HUES64 (cell line): ENCODE data around the gene RPL27A. TPM values are rescaled to one million over a fixed set of nuclear protein-coding genes. Genes with fewer than 3 reads are reported as not detected.

ENCODE experiments used
- H3K27ac ChIP-seq: 2 replicates; pipeline ENCODE4 v1.7.0; 2013; ENCODE audit warnings: low read depth, low read length, inconsistent platforms
- H3K27me3 ChIP-seq: 2 replicates; pipeline ENCODE4 v1.6.1; 2013; ENCODE audit warnings: mild to moderate bottlenecking, low read length; ENCODE audit not compliant: insufficient read depth
- H3K36me3 ChIP-seq: 2 replicates; pipeline ENCODE4 v1.6.1; 2013; ENCODE audit warnings: mild to moderate bottlenecking, low read length; ENCODE audit not compliant: insufficient read depth
- H3K4me1 ChIP-seq: 2 replicates; pipeline ENCODE4 v1.6.1; 2013; ENCODE audit warnings: mild to moderate bottlenecking, low read length, moderate library complexity; ENCODE audit not compliant: insufficient read depth
- H3K4me3 ChIP-seq: 2 replicates; pipeline ENCODE4 v1.5.1; 2013; ENCODE audit warnings: mild to moderate bottlenecking, low read length, moderate library complexity
- H3K9ac ChIP-seq: 2 replicates; pipeline ENCODE4 v1.6.1; 2013; ENCODE audit warnings: mild to moderate bottlenecking, low read depth, low read length
- H3K9me3 ChIP-seq: 2 replicates; pipeline ENCODE4 v1.6.1; 2013; ENCODE audit warnings: low read depth, low read length; ENCODE audit not compliant: insufficient read depth
- WGBS: fragments of 150-250, 120-280 bp; methylation state at CpG from one replicate; pipeline ENCODE4 v1.1.7; 2013; ENCODE audit warnings: missing lambda C conversion rate; 5-methylcytosine and 5-hydroxymethylcytosine counted together
- polyA plus RNA-seq, 2 experiments: library from polyadenylated mRNA; stranded (reverse); fragments of 50-300 nt; gene quantifications; one replicate each; pipeline ENCODE4 v1.2.3, GENCODE V29; 2013

Gene RPL27A
- 2,634 TPM for polyA plus RNA-seq (2013, experiment 1 of 2)
- polyA plus RNA-seq (2013, experiment 2 of 2), result 2,792 TPM

GRCh38 chr11:8682303-8683114 is at the start of gene RPL27A, which contains the start of gene TRIM66:
RPL27A (plus strand) TSS chr11:8682792; CDS start chr11:8682814, 22 bp downstream.
TRIM66 (minus strand) TSS chr11:8682665; CDS start chr11:8672274, 10,391 bp downstream.
- peaks cover 21% of the 10 kb centered on the region for H3K4me1 ChIP-seq
- peaks cover 45% of the 10 kb centered on the region for H3K36me3 ChIP-seq
- H3K9me3 ChIP-seq, result no peaks in the 10 kb centered on the region
- H3K27ac ChIP-seq, result peak within 1 kb of the TSS; percentile 99
- peak within 1 kb of the TSS; percentile 100 for H3K9ac ChIP-seq
- no peaks in the 10 kb centered on the region for H3K27me3 ChIP-seq
- peak within 1 kb of the TSS; percentile 97 for H3K4me3 ChIP-seq
- under 1% methylated on average over 67 of the region's 67 CpGs for WGBS

- Histone ChIP-seq H3K27me3 (no peaks in the 10 kb centered on the region), H3K9ac (no peak overlapping the region), H3K36me3 (peaks cover 8% of the 10 kb centered on the region; the same call in 1 of the 2 replicates), H3K27ac (no peak overlapping the region), H3K4me3 (no peak overlapping the region), H3K9me3 (no peaks in the 10 kb centered on the region), H3K4me1 (no peaks in the 10 kb centered on the region)
- WGBS, result 95% methylated on average over 6 of the region's 6 CpGs
These were observed 48.1 kb upstream of the RPL27A start for GRCh38 chr11:8634498-8634897.

GRCh38 chr11:8636127-8636526 is 46.5 kb upstream of the RPL27A start:
- Histone ChIP-seq H3K36me3 (peaks cover 8% of the 10 kb centered on the region; the same call in 1 of the 2 replicates), H3K9ac (no peak overlapping the region), H3K27ac (no peak overlapping the region), H3K4me1 (peaks cover 12% of the 10 kb centered on the region), H3K9me3 (no peaks in the 10 kb centered on the region), H3K27me3 (no peaks in the 10 kb centered on the region), H3K4me3 (no peak overlapping the region)
- 94% methylated on average over 2 of the region's 2 CpGs for WGBS

- Histone ChIP-seq H3K4me1 (peaks cover 15% of the 10 kb centered on the region), H3K36me3 (peaks cover 11% of the 10 kb centered on the region; the same call in 1 of the 2 replicates)
- WGBS, result 100% methylated on average over 3 of the region's 5 CpGs
These were observed 44.3 kb upstream of the RPL27A start for GRCh38 chr11:8638300-8638699.

GRCh38 chr11:8639655-8640054 is 42.9 kb upstream of the RPL27A start:
- Histone ChIP-seq H3K4me1 (peaks cover 15% of the 10 kb centered on the region), H3K4me3 (no peak overlapping the region), H3K9me3 (no peaks in the 10 kb centered on the region), H3K27ac (no peak overlapping the region), H3K9ac (no peak overlapping the region), H3K36me3 (peaks cover 11% of the 10 kb centered on the region; the same call in 1 of the 2 replicates), H3K27me3 (no peaks in the 10 kb centered on the region)
- 92% methylated on average over 3 of the region's 3 CpGs for WGBS

More at GRCh38 chr11:8638300-8638699, 44.3 kb upstream of the RPL27A start:
- no peak overlapping the region for H3K9ac ChIP-seq
- H3K9me3 ChIP-seq, result no peaks in the 10 kb centered on the region
- H3K27me3 ChIP-seq, result no peaks in the 10 kb centered on the region
- no peak overlapping the region for H3K4me3 ChIP-seq
- no peak overlapping the region for H3K27ac ChIP-seq

GRCh38 chr11:8640267-8640906 is 42.2 kb upstream of the RPL27A start:
- Histone ChIP-seq H3K27ac (no peak overlapping the region), H3K4me3 (no peak overlapping the region), H3K9ac (0 out of 2 replicates have a peak overlapping the region, but pooled peaks have one; percentile 41), H3K4me1 (peaks cover 15% of the 10 kb centered on the region), H3K27me3 (no peaks in the 10 kb centered on the region), H3K9me3 (no peaks in the 10 kb centered on the region), H3K36me3 (peaks cover 12% of the 10 kb centered on the region; the same call in 1 of the 2 replicates)
- 41% methylated on average over 5 of the region's 5 CpGs for WGBS

GRCh38 chr11:8641332-8641731 is 41.3 kb upstream of the RPL27A start:
- peaks cover 20% of the 10 kb centered on the region; the same call in 1 of the 2 replicates for H3K36me3 ChIP-seq
- 87% methylated on average over 2 of the region's 2 CpGs for WGBS

GRCh38 chr11:8642196-8642841 is 40.3 kb upstream of the RPL27A start:
- H3K36me3 ChIP-seq, result peaks cover 26% of the 10 kb centered on the region
- 92% methylated on average over 5 of the region's 5 CpGs for WGBS
- no peak overlapping the region for H3K27ac ChIP-seq

More at GRCh38 chr11:8641332-8641731, 41.3 kb upstream of the RPL27A start:
- Histone ChIP-seq H3K27ac (no peak overlapping the region), H3K9ac (no peak overlapping the region), H3K27me3 (no peaks in the 10 kb centered on the region), H3K9me3 (no peaks in the 10 kb centered on the region), H3K4me1 (peaks cover 15% of the 10 kb centered on the region), H3K4me3 (no peak overlapping the region)

GRCh38 chr11:8646873-8647272 is 35.7 kb upstream of the RPL27A start:
- Histone ChIP-seq H3K27ac (no peak overlapping the region), H3K36me3 (peaks cover 22% of the 10 kb centered on the region), H3K4me1 (no peaks in the 10 kb centered on the region), H3K9ac (no peak overlapping the region), H3K27me3 (no peaks in the 10 kb centered on the region), H3K9me3 (no peaks in the 10 kb centered on the region), H3K4me3 (no peak overlapping the region)
- WGBS, result 100% methylated on average over 2 of the region's 4 CpGs

More at GRCh38 chr11:8642196-8642841, 40.3 kb upstream of the RPL27A start:
- peaks cover 15% of the 10 kb centered on the region for H3K4me1 ChIP-seq
- H3K9ac ChIP-seq, result no peak overlapping the region
- no peak overlapping the region for H3K4me3 ChIP-seq
- no peaks in the 10 kb centered on the region for H3K27me3 ChIP-seq
- no peaks in the 10 kb centered on the region for H3K9me3 ChIP-seq

GRCh38 chr11:8649361-8649760 is 33.2 kb upstream of the RPL27A start:
- Histone ChIP-seq H3K27ac (no peak overlapping the region), H3K9ac (no peak overlapping the region), H3K36me3 (peaks cover 19% of the 10 kb centered on the region; the same call in 1 of the 2 replicates), H3K4me3 (no peak overlapping the region), H3K4me1 (no peaks in the 10 kb centered on the region), H3K9me3 (no peaks in the 10 kb centered on the region), H3K27me3 (no peaks in the 10 kb centered on the region)
- WGBS, result 80% methylated on average over 2 of the region's 2 CpGs
